Motor neuron (in vitro differentiated cells): ENCODE results near the gene PYGO2. TPM values are rescaled to one million over a fixed set of nuclear protein-coding genes. Genes with fewer than 3 reads are reported as not detected.
A peak's percentile ranks its signal among the peaks of the same experiment; 100 is the strongest.
"Not testable (repeated sequence)": the region's sequence is repeated elsewhere in the genome, so short reads cannot be mapped to it uniquely, and the experiment has no call there.

ENCODE experiments used
- ATAC-seq, 8 experiments: fragments of 200-7000 bp; cut with Tn5 transposase; replicated peaks in 6 of 8; 2 replicates each; pipeline ENCODE4 v1.8.0; 2021; ENCODE audit warnings: mild to moderate bottlenecking in 8 of 8, moderate library complexity in 8 of 8
- H3K27ac ChIP-seq, 2 donors: fragments of 250-450 bp; sonication (Bioruptor Pico); 2 replicates each; pipeline ENCODE4 v1.9.0; 2021; ENCODE audit warnings: antibody characterized with exemption in 2 of 2, mild to moderate bottlenecking in 2 of 2, moderate library complexity in 1 of 2
- H3K4me1 ChIP-seq, 2 donors: fragments of 250-450 bp; sonication (Bioruptor Pico); replicated peaks in 1 of 2; 2 replicates each; pipeline ENCODE4 v1.6.1; 2021; ENCODE audit warnings: antibody characterized with exemption in 2 of 2, mild to moderate bottlenecking in 2 of 2, moderate library complexity in 1 of 2
- H3K4me3 ChIP-seq, 5 donors: fragments of 250-450 bp; sonication (Bioruptor Pico); 2 replicates each; pipeline ENCODE4 v1.9.0; 2021; ENCODE audit warnings: antibody characterized with exemption in 5 of 5, mild to moderate bottlenecking in 5 of 5, moderate library complexity in 4 of 5
- WGBS, 10 experiments: fragments of 450-650 bp; shearing (Covaris generic); methylation state at CpG; one replicate each; pipeline ENCODE4 v1.0.0; 2022; 5-methylcytosine and 5-hydroxymethylcytosine counted together
- in situ Hi-C, 9 experiments: fragments of 400-800 bp; cut with MboI; loops; one replicate each; pipeline ENCODE4 v1.15.0; 2021; ENCODE audit warnings: low sequenced_read_pairs in 9 of 9, low pct_unique_long_range_greater_than_20kb in 2 of 9; ENCODE audit not compliant: unreplicated experiment in 9 of 9
- total RNA-seq, 8 experiments: library from RNA; unstranded; fragments of 300-600 nt; gene quantifications; 2 replicates each; pipeline versions ENCODE4 v1.2.3 to v1.2.4, GENCODE V29; 2022

The PYGO2 gene
- total RNA-seq, 8 experiments from 2014 or later: 14.4 to 49.9 (median 26.5) TPM

DNA sequence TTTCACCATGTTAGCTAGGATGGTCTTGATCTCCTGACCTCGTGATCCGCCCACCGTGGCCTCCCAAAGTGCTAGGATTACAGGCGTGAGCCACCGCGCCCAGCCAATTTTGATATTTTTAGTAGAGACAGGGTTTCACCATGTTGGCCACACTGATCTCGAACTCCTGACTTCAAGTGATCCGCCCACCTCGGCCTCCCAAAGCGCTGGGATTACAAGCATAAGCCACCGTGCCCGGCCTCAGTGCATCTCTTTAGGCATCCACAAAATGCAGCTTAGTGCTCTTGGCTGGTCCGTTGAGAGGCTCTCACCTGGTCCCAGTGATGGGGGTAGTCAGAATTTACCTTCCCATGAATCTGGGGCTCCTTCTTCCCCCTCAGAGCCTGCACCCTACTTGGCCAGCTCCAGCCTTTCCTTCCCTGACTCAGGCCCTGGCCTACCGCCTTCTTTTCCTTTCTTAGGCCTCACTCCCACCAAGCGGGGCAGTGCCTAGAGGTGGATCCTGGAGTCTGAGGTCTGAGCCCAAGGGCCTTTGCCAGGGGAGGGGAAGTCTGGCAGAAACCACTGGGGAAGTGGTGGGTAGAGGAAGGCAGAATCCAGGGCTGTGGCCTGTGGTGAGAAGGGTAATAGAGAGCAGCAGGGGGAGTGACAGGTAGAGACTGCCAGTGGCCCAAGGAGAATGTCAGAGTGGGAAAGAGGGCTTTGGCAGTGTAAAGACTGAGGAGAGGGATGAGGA, 35.6 kb upstream of the PYGO2 start:
- in situ Hi-C loops: no loop called here
- no peak for ATAC-seq

GRCh38 chr1:154995301-154995983, 33.9 kb upstream of the PYGO2 start:
- H3K27ac ChIP-seq, H3K4me3 ChIP-seq, in situ Hi-C loops: not testable (repeated sequence)
- H3K4me1 ChIP-seq: peaks cover 17 to 22% of the 10 kb centered on the region in 2 donors
- ATAC-seq: peak in 3 of 8 experiments; percentile 4 to 18 (median 6)
- 0 to 78% (median 37%) methylated on average over 2 to 11 of the region's 13 CpGs for WGBS, 10 experiments

More for the DNA sequence above, 35.6 kb upstream of the PYGO2 start:
- WGBS, 10 experiments: 66 to 100% (median 96%) methylated on average over 2 to 14 of the region's 15 CpGs; no CpG with 5 or more reads in 3 of the 10 experiments
- peaks cover 17 to 22% of the 10 kb centered on the region in 2 donors for H3K4me1 ChIP-seq
- no peak overlapping the region for H3K27ac ChIP-seq
- no peak overlapping the region for H3K4me3 ChIP-seq

DNA sequence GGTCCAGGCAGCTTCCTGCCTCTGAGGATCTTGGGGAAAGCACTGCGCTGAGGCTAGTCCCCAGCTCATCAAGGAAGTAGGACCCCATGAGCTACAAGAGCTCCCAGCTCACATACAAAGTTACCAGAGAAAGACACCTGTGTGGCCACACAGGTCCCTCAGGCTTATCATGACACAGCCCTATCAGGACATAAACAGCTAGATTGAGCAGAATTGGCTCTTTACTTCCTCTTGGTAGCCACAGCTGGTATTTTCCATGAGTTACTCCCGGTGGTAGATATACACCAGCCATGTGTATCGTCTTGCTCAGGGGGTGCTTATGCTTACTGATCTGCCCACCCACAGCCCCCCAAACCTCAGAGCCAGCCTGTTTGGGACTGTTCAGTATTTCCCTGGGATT, 33.0 kb upstream of the PYGO2 start:
- H3K27ac ChIP-seq: no peak overlapping the region
- 16 to 93% (median 89%) methylated on average over 1 to 3 of the region's 3 CpGs; no CpG with 5 or more reads in 4 of the 10 experiments for WGBS, 10 experiments
- in situ Hi-C loops: no loop called here
- ATAC-seq: no peak
- no peak overlapping the region for H3K4me3 ChIP-seq
- peaks cover 11 to 22% of the 10 kb centered on the region in 2 donors for H3K4me1 ChIP-seq

DNA sequence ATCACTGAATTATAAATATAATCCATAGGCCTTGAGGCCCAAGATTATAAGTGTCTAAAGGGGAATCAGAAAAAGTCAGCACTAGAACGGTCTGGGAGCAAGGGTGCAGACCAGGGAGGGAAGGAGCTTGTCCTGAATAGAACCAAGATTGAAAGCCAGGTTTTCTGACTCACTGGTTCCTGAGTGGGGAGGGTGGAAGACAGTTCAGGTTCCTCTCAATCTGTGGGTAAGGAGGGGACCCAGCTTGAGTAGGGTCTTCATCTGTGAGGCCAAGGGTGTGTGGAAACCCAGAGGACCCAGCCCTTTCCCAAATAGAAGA, 32.6 kb upstream of the PYGO2 start:
- 11 to 83% (median 83%) methylated on average over 1 of the region's 1 CpG; no CpG with 5 or more reads in 5 of the 10 experiments for WGBS, 10 experiments
- no peak overlapping the region for H3K4me3 ChIP-seq
- in situ Hi-C loops: no loop called here
- peaks cover 13 to 22% of the 10 kb centered on the region in 2 donors for H3K4me1 ChIP-seq
- H3K27ac ChIP-seq: no peak overlapping the region
- no peak for ATAC-seq

- ATAC-seq: no peak
- H3K27ac ChIP-seq: peak within 1 kb of the TSS in 1 of 2 donors; percentile 70
- H3K4me3 ChIP-seq: no peak within 1 kb of the TSS
- WGBS, 10 experiments: 50 to 100% (median 86%) methylated on average over 1 to 5 of the region's 8 CpGs; no CpG with 5 or more reads in 4 of the 10 experiments
- H3K4me1 ChIP-seq: peaks cover 17 to 21% of the 10 kb centered on the region in 2 donors
- in situ Hi-C loops: no loop called here
Measured at GRCh38 chr1:154993572-154994268, 32.1 kb upstream of the PYGO2 start, which contains the start of gene LENEP. TSS of gene LENEP (plus strand) at chr1:154993586. CDS start at chr1:154993608, 22 bp downstream.

DNA sequence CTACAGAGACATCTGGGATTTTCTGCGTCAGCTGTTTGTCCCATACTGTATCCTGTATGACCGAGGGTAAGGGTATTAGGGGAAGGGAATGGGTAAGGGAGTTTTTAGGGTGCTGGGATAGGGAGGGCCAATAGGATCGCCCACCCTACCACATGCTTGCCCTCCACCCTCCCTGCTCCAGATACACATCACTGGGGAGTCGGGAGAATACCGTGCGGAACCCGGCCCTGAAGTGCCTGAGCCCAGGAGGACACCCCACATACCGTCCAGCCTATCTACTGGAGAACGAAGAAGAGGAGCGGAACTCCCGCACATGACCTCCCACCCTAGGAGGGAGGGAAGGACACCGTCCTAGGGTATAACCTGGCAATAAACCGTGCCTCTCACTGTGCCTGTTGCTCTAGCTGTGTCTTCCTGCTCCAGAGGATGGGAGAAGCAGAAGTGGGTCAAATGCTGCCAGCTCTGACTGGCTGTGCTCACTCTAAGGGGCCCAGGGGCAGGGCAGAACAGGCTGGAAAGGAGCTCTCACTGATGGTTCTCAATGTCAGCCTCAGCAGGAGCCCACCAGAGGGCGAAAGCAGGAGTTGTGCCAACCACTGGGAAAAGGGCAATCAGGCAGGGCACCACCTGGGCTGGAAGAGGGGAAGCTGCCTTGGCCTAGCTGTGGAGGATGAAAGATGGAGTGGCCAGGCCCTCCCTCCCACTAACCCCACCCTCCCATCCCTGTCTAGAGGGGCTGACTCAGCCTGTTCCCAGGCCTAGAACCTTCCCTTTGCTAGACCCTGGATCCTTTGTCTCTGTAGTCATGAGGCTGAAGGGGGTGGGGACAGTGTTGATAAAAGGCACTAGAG, 31.4 kb upstream of the PYGO2 start:
- peak overlapping the region in 1 of 2 donors; percentile 66 for H3K27ac ChIP-seq
- 38 to 100% (median 93%) methylated on average over 1 to 13 of the region's 14 CpGs; no CpG with 5 or more reads in 3 of the 10 experiments for WGBS, 10 experiments
- peaks cover 17 to 19% of the 10 kb centered on the region in 2 donors for H3K4me1 ChIP-seq
- no peak overlapping the region for H3K4me3 ChIP-seq
- ATAC-seq: peak; percentile 50 to 94 (median 90)
- in situ Hi-C loops: no loop called here

GRCh38 chr1:154990276-154990675, 28.7 kb upstream of the PYGO2 start:
- Histone ChIP-seq H3K27ac (no peak overlapping the region), H3K4me3 (no peak overlapping the region), H3K4me1 (peaks cover 16 to 17% of the 10 kb centered on the region in 2 donors)
- ATAC-seq: no peak
- 80 to 100% (median 91%) methylated on average over 1 to 8 of the region's 8 CpGs; no CpG with 5 or more reads in 4 of the 10 experiments for WGBS, 10 experiments
- in situ Hi-C loops: no loop called here

DNA sequence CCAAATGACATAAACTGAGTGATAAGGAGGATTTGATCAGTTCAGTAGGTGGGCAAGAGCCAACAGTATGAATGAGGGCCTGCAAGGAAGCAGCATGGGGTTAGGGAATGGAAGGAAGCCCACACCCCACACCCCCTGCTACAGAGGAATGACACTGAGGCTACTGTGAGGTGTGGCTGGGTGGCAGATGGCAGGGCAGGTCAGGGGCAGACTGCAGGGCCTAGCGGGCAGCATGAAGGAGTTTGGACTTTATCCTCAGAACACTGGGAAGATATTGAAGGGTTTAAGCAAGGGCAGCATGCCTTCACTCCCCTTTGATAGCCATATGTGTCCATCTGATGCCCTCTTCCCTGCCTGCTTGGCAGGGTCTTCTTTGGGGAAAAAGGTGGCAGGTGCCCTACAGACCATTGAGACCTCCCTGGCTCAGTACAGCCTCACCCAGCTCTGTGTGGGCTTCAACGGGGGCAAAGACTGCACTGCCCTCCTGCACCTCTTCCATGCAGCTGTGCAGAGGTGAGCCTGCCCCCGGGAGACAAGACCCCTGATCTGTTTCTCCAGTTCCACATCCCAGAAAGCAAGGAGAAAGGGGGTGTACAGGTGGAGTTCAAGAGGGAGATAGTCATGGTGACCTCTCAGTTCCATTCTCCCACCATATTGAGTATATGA, 27.7 kb upstream of the PYGO2 start:
- 80 to 100% (median 100%) methylated on average over 1 of the region's 3 CpGs; no CpG with 5 or more reads in 6 of the 10 experiments for WGBS, 10 experiments
- in situ Hi-C loops: no loop called here
- H3K4me3 ChIP-seq: no peak overlapping the region
- H3K27ac ChIP-seq: no peak overlapping the region
- no peak for ATAC-seq
- H3K4me1 ChIP-seq: peaks cover 21 to 22% of the 10 kb centered on the region in 2 donors

- no peak overlapping the region for H3K27ac ChIP-seq
- WGBS, 10 experiments: 89 to 100% (median 91%) methylated on average over 1 to 13 of the region's 17 CpGs; no CpG with 5 or more reads in 3 of the 10 experiments
- in situ Hi-C loops: no loop called here
- H3K4me3 ChIP-seq: no peak overlapping the region
- H3K4me1 ChIP-seq: peaks cover 17 to 20% of the 10 kb centered on the region in 2 donors
- ATAC-seq: no peak
Measured at GRCh38 chr1:154988058-154988954, 26.7 kb upstream of the PYGO2 start.

GRCh38 chr1:154987326-154987725, 25.7 kb upstream of the PYGO2 start:
- 87 to 100% (median 100%) methylated on average over 1 to 6 of the region's 6 CpGs; no CpG with 5 or more reads in 1 of the 10 experiments for WGBS, 10 experiments
- Histone ChIP-seq H3K4me1 (peaks cover 13 to 17% of the 10 kb centered on the region in 2 donors), H3K4me3 (no peak overlapping the region), H3K27ac (no peak overlapping the region)
- no peak for ATAC-seq
- in situ Hi-C loops: no loop called here

- H3K27ac ChIP-seq, H3K4me3 ChIP-seq, in situ Hi-C loops, ATAC-seq: not testable (repeated sequence)
- H3K4me1 ChIP-seq: peaks cover 16 to 19% of the 10 kb centered on the region in 2 donors
- 94 to 100% (median 100%) methylated on average over 1 to 3 of the region's 4 CpGs; no CpG with 5 or more reads in 2 of the 10 experiments for WGBS, 10 experiments
Measured at GRCh38 chr1:154986736-154987135, 25.2 kb upstream of the PYGO2 start.
